NCI-H2196 treated with DMSO at 0.1 percent for 48 hours (cell line): ENCODE measurements around the gene HSPE1.
A peak's percentile ranks its signal among the peaks of the same experiment; 100 is the strongest.
"Not testable (repeated sequence)": the region's sequence is repeated elsewhere in the genome, so short reads cannot be mapped to it uniquely, and the experiment has no call there.

Experiments used
- DNase-seq: peaks from one replicate; lab custom pipeline; 2025; ENCODE audit not compliant: unreplicated experiment; lab: John Stamatoyannopoulos, UW

The HSPE1 gene

DNA sequence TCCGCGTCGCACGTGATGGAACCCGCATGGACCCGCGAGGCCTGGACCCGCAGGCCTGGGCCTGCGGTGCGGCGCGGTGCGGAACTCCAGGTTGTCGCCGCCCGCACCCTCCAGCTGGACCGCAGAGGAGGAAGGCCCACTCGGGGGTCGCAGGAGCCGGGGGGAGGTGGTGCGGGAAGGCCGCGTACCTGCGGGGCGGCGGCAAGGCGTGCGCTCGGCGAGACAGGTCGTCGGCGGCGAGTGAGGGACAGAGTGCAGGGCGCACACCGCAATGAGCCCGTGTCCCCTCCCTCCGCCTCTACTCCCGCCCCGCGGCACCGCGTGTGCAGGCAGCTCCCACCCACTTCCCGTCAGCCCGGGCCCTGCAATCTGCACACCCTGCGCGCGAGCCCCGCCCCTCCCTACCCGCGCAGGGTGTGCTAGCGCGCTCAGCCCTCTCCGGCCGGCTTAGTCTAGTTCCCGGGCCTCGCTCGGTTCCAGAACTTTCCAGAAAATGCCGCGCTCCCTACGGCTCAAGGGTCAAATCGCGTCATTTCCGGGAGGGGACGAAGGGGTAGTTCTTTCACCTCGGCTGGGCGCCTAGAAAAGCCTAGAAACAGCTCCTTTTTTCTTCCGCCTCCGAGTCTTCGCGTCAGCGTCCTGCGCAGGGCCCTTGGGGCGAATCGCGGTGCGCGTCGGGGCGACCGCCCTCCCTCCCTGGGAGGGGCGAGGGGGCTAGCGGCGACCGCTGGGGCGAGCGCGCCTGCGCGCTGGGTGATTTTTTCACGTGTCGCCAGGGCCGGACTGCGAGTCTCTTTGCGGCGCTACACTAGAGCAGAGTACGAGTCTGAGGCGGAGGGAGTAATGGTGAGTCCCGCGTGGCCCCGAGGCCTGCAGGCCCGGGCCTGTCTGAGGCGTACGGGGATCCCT, at the start of gene HSPE1, which contains the start of gene HSPD1:
Gene HSPE1, plus strand, starts transcription at position 786 of the 909 bp plus-strand sequence. Its CDS starts 58 bp downstream, at position 844.
Gene HSPD1, minus strand, starts transcription at position 247 of the 909 bp plus-strand sequence. CDS start 992 bp downstream, outside the sequence.
- DNase-seq: peak; percentile 99

GRCh38 chr2:197450465-197450864, 49.7 kb upstream of the HSPE1 start:
- no peak for DNase-seq

- not testable (repeated sequence) for DNase-seq
Measured at GRCh38 chr2:197450935-197451358, 49.2 kb upstream of the HSPE1 start.

DNA sequence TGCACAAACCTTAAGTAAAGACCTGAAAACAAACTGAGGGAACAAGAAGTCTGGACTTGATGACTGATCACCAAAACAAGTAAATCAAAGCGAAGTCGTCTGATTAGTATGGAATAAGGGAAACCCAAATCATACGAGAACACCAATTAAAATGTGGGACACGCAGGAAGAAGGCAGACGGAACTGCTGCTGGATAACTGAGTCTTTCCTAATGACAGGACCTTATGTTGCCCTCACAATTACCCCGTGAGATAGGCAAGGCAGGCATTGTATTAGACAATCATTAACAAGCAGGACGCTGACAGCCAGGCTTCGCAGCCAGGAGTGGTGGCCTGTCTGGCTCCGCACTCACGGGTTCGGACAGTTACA, 47.4 kb upstream of the HSPE1 start:
- DNase-seq: no peak

DNA sequence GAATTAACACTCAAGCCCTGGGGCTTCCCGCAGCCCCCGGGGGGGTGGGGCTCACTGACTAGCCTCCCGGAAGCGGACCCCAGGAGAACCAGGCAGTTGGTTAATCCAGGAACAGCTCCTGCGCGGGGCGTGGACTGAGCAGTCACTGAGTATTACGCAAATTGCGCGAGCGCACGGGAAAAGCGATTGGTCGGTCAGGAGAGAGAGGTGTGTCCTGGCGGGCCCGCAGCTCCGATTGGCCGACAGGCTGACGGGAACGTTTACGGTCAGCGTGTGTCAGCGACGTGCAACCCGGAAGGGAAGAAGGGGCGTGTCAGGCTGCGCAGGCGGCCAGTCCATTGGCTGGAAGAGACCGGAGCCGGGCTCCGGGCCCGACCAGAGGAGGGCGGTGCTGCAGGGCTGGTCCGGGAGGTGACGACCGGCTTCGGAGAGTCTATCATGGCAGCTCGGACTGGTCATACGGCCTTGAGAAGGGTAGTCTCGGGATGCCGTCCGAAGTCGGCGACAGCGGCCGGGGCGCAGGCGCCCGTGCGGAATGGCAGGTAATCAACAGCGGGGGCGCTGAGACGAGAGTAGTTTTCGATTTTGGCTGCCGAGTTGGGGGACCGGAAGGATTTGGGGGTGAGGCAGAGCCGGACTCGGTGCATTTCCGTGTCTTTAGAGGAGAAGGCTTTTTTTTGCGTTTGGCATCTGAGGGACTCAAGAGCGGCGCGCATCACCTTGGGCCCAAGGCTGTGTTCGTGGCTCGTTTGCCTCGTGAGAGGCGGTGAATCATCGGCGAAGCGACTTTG, 46.9 kb upstream of the HSPE1 start, which contains the start of gene COQ10B:
Gene COQ10B, plus strand, starts transcription at position 430 of the 791 bp plus-strand sequence. Its CDS starts 9 bp downstream, at position 439.
- peak; percentile 99 for DNase-seq

- DNase-seq: peak; percentile 58
Measured at GRCh38 chr2:197453914-197454398, 46.2 kb upstream of the HSPE1 start.

GRCh38 chr2:197454923-197455322, 45.3 kb upstream of the HSPE1 start:
- DNase-seq: no peak

DNA sequence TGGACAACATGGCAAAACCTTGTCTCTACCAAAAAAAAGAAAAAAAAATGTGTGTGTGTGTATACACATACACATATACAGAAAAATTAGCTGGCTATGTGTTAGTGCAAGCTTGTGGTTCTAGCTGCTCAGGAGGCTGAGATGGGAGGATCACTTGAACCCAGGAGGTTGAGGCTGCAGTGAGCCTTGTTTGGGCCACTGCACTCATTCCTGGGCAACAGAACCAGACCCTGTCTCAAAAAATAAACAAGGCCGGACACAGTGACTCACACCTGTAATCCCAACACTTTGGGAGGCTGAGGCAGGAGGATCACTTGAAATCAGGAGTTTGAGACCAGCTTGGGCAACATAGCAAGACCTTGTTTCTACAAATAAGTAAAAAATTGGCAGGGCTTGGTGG, 44.8 kb upstream of the HSPE1 start:
- no peak for DNase-seq

GRCh38 chr2:197460649-197461048, 39.5 kb upstream of the HSPE1 start:
- no peak for DNase-seq

DNA sequence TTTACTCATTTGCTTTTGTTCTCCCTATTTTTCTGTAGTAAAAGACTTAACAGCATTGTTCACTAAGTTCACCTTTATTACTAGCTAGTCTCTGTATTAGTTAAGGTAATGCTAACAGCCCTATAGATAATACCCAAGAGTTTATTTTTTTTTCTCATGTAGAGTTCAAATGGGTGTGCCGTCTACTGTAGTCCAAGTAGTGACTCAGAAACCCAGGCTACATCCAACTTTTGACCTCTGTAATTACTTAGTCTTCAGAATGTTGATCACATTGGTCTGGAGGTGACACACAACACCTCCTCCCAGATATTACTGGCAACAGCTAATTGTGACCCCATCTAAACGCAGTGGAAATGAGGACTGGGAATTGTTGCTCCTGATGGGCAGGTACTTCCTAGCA, 39.1 kb upstream of the HSPE1 start:
- DNase-seq: no peak

DNA sequence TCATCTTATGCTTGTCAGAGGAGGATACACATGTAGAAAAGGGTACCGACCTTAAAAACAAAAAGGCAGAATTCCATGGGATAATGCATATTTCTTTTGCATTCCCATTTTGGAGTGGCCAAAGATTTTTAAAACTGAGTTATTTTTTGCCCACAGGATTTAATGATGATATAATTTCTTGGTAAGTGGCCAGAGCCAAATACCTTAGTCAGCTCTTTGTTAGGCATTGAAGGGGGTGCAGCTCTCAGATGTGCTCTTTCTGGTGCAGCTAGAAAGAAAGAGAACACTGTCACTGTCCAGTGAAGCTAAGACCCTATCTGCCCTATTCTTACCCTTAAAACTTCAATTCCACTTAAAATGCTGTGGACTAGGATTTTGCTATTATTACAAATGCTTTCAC, 36.0 kb upstream of the HSPE1 start:
- DNase-seq: no peak

GRCh38 chr2:197472166-197472565, 28.0 kb upstream of the HSPE1 start:
- DNase-seq: no peak

- DNase-seq: no peak
Measured at GRCh38 chr2:197477797-197478196, 22.4 kb upstream of the HSPE1 start.

DNA sequence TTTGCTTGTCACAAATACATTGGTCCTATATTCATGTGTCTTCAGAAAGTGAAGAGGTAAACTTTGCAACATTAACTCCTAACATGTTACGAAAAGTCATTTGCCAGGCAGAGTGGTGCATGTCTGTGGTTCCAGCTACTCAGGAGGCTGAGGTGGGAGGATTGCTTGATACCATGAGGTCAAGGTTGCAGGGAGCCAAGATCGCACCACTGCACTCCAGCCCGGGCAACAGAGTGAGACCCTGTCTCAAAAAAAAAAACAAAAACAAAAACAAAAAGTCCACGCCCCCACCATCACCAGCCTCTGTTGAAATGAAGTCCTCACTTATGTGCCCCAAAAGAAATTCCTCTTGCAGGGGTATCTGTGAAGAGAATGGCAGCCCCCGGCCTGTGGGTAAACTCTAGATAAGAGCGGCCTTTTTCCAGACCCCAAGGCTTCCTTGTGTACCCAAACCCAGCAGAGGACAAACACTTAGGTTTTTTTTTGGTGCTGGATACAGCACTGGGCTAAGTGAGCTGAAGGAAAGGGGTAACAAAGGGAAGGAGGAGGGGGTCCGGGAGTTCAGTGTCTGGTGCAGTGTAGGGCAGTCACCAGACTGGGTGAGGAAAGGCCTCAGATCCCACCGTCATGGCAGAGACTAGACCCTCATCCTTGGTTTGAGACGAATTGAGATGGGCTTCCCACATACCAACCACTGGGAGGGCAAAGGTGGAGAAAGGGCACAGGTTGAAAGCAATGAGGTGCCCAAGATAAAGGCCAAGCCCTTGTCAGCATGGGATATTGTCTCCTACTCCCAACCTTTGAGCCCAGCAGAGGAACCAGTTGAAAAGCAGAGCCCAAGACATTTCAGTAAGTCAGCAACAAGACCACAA, 19.8 kb upstream of the HSPE1 start:
- no peak for DNase-seq

DNA sequence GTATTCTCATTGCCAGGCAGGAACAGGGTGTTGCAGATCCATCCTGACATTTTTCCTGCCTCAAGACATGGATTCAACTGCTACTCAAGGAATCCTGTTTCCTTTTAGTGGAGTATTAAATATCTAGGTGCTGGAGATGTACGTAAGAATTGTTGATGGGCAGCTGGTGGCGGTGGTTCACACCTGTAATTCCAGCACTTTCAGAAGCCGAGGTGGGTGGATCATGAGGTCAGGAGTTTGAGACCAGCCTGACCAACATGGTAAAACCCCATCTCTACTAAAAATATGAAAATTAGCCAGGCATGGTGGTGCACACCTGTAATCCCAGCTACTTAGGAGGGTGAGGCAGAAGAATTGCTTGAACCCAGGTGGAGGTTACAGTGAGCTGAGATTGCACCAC, 15.9 kb upstream of the HSPE1 start:
- DNase-seq: not testable (repeated sequence)

GRCh38 chr2:197486175-197486574, 14.0 kb upstream of the HSPE1 start:
- DNase-seq: no peak

DNA sequence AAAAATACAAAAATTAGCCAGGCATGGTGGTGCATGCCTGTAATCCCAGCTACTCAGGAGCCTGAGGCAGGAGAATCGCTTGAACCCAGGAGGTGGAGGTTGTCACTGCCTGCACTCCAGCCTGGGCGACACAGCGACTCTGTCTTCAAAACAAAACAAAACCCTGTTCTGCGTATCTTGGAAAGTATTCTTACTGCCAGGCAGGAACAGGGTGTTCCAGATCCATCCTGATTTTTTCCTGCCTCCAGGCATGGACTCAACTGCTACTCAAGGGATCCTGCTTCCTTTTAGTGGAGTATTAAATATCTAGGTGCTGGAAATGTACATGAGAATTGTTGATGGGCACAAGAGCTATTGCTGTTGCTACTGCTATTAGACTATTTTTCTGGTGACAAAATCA, 12.8 kb upstream of the HSPE1 start:
- no peak for DNase-seq

- DNase-seq: no peak
Measured at GRCh38 chr2:197495433-197496134, 4.6 kb upstream of the HSPE1 start.

DNA sequence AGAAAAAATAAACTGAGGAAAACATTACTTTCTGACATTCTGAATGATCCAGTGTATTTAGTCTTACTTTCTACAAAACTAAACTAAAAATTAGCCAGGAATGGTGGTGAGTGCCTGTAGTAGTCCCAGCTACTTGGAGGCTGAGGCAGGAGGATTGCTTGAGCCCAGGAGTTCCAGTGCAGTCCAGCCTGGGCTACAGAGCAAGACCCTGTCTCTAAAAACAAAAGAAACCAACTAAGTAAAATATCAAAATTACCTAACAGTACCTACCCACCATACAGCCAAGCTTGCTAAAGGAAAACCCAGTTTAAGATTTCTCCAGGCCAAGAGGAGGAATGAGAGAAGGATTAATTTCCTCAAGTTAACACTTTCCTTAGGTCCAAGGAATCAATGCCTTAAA, 3.5 kb upstream of the HSPE1 start:
- no peak for DNase-seq

DNA sequence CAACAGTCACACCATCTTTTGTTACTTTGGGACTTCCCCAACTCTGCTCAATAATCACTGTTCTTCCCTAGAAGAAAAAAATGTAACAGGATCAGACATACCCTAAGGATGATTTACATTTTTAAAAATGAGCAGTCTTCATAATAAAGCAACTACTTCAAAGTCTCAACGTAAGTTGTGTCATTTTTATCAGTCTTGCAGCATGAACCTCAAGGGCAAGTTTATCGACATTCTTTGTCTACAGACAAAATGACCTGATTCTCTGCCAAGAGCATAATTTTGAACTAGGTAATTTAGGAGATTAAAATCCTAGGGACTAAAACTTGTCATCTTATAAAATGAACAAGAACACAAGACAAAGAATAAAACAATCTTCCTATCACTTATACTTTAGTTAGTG, 2.9 kb upstream of the HSPE1 start:
- DNase-seq: no peak
